HG02870 (cell line): ENCODE measurements around the gene MRPL20.
"Not testable (repeated sequence)": the region's sequence is repeated elsewhere in the genome, so short reads cannot be mapped to it uniquely, and the experiment has no call there.

ENCODE experiments used
- ATAC-seq: cut with Tn5 transposase; IDR thresholded peaks from one replicate; pipeline ENCODE4 v1.9.1; 2021; ENCODE audit warnings: mild to moderate bottlenecking, moderate library complexity; ENCODE audit not compliant: unreplicated experiment

MRPL20 gene

GRCh38 chr1:1437904-1438376, 30.8 kb upstream of the MRPL20 start:
- no peak for ATAC-seq

- no peak for ATAC-seq
These were observed 30.2 kb upstream of the MRPL20 start for GRCh38 chr1:1437033-1437903.

- ATAC-seq, result no peak
These were observed 29.5 kb upstream of the MRPL20 start for GRCh38 chr1:1436630-1437032.

GRCh38 chr1:1435911-1436629, 29.0 kb upstream of the MRPL20 start:
- ATAC-seq, result no peak

GRCh38 chr1:1435106-1435903, 28.2 kb upstream of the MRPL20 start, which contains the start of gene VWA1:
TSS of gene VWA1 (plus strand) at chr1:1435690. CDS start at chr1:1435749, 59 bp downstream.
- no peak for ATAC-seq

- no peak for ATAC-seq
These were observed 27.7 kb upstream of the MRPL20 start for GRCh38 chr1:1434824-1435105.

- ATAC-seq, result no peak
These were observed 27.2 kb upstream of the MRPL20 start for GRCh38 chr1:1434131-1434823.

GRCh38 chr1:1433804-1434130, 26.7 kb upstream of the MRPL20 start:
- ATAC-seq, result no peak

- ATAC-seq, result no peak
These were observed 26.1 kb upstream of the MRPL20 start for GRCh38 chr1:1432951-1433803.

GRCh38 chr1:1432274-1432950, 25.3 kb upstream of the MRPL20 start:
- no peak for ATAC-seq

GRCh38 chr1:1431845-1432273, 24.8 kb upstream of the MRPL20 start:
- no peak for ATAC-seq

GRCh38 chr1:1430992-1431844, 24.1 kb upstream of the MRPL20 start:
- ATAC-seq, result no peak

GRCh38 chr1:1430114-1430982, 23.3 kb upstream of the MRPL20 start:
- no peak for ATAC-seq

GRCh38 chr1:1429671-1430073, 22.6 kb upstream of the MRPL20 start:
- no peak for ATAC-seq

GRCh38 chr1:1428967-1429366, 21.9 kb upstream of the MRPL20 start:
- not testable (repeated sequence) for ATAC-seq

- no peak for ATAC-seq
These were observed 21.1 kb upstream of the MRPL20 start for GRCh38 chr1:1428174-1428573.

GRCh38 chr1:1427820-1428148, 20.7 kb upstream of the MRPL20 start:
- no peak for ATAC-seq
